GM10847 (cell line): ENCODE results near the gene ELP5.

Source experiments
- POLR2A ChIP-seq: IDR thresholded peaks from 2 replicates; pipeline ENCODE4 v1.6.1; 2011; ENCODE audit not compliant: insufficient read length; ENCODE audit errors: extremely low read depth

The ELP5 gene

GRCh38 chr17:7280519-7281073 lies 28.6 kb downstream of the ELP5 start:
- no peak for TF ChIP-seq POLR2A

GRCh38 chr17:7281074-7281952 lies 29.3 kb downstream of the ELP5 start, which contains the start of gene SLC2A4:
Gene SLC2A4, plus strand, starts transcription at chr17:7281718. Its CDS starts 217 bp downstream, at chr17:7281935.
- TF ChIP-seq POLR2A: no peak

- TF ChIP-seq POLR2A: no peak
Measured at GRCh38 chr17:7281953-7282751, 30.1 kb downstream of the ELP5 start.

GRCh38 chr17:7282752-7283321 lies 30.8 kb downstream of the ELP5 start:
- TF ChIP-seq POLR2A: no peak

GRCh38 chr17:7283471-7284216 lies 31.6 kb downstream of the ELP5 start:
- no peak for TF ChIP-seq POLR2A

- no peak for TF ChIP-seq POLR2A
Measured at GRCh38 chr17:7284911-7285310, 32.9 kb downstream of the ELP5 start.

- no peak for TF ChIP-seq POLR2A
Measured at GRCh38 chr17:7285679-7286078, 33.7 kb downstream of the ELP5 start.

GRCh38 chr17:7289256-7290032 lies 37.4 kb downstream of the ELP5 start:
- TF ChIP-seq POLR2A: no peak

- no peak for TF ChIP-seq POLR2A
Measured at GRCh38 chr17:7290166-7290565, 38.2 kb downstream of the ELP5 start.

GRCh38 chr17:7290685-7291084 lies 38.7 kb downstream of the ELP5 start:
- no peak for TF ChIP-seq POLR2A

GRCh38 chr17:7292194-7292593 lies 40.2 kb downstream of the ELP5 start:
- TF ChIP-seq POLR2A: no peak

GRCh38 chr17:7292729-7293128 lies 40.7 kb downstream of the ELP5 start:
- no peak for TF ChIP-seq POLR2A

- TF ChIP-seq POLR2A: no peak
Measured at GRCh38 chr17:7293159-7293558, 41.1 kb downstream of the ELP5 start.
